ENCODE data around the gene SCD5. TPM values are rescaled to one million over a fixed set of nuclear protein-coding genes. Genes with fewer than 3 reads are reported as not detected.

Gene SCD5
- polyA plus RNA-seq, 4 donors = 0.45 to 73.0 (median 5.3) TPM

GRCh38 chr4:82773057-82773456 lies 25.5 kb downstream of the SCD5 start:
- Histone ChIP-seq H3K36me3 (ENCODE audit: control insufficient read depth in 3 of 3, insufficient read depth in 2 of 3, low read depth in 1 of 3, low read length in 3 of 3) (peaks cover 0 to 16% (median 0%) of the 10 kb centered on the region in 3 donors), H3K27me3 (ENCODE audit: control insufficient read depth in 3 of 3, insufficient read depth in 3 of 3, low read length in 3 of 3) (no peaks in the 10 kb centered on the region)

GRCh38 chr4:82770607-82771006 lies 28.0 kb downstream of the SCD5 start:
- DNase-seq (no peak), FAIRE-seq (no peak)
- H3K27me3 ChIP-seq (ENCODE audit: control insufficient read depth in 3 of 3, insufficient read depth in 3 of 3, low read length in 3 of 3) = no peaks in the 10 kb centered on the region
- peaks cover 0 to 15% (median 0%) of the 10 kb centered on the region in 3 donors for H3K36me3 ChIP-seq (ENCODE audit: control insufficient read depth in 3 of 3, insufficient read depth in 2 of 3, low read depth in 1 of 3, low read length in 3 of 3)
- no peak overlapping the region for H3K4me3 ChIP-seq (ENCODE audit: low read depth in 1 of 3, low read length in 3 of 3)
- H3K9me3 ChIP-seq (ENCODE audit: control insufficient read depth in 2 of 2, insufficient read depth in 1 of 2, low read depth in 1 of 2, low read length in 1 of 2) = peaks cover 0 to 10% of the 10 kb centered on the region in 2 donors
- no peak overlapping the region for H3K27ac ChIP-seq (ENCODE audit: low read depth in 1 of 3, low read length in 2 of 3)
- 72 to 77% (median 76%) methylated on average over 3 of the region's 3 CpGs for WGBS, 3 donors
- peaks cover 0 to 5% (median 0%) of the 10 kb centered on the region in 3 donors for H3K4me1 ChIP-seq (ENCODE audit: control insufficient read depth in 3 of 3, insufficient read depth in 2 of 3, low read depth in 1 of 3, low read length in 2 of 3)

More at GRCh38 chr4:82773057-82773456, 25.5 kb downstream of the SCD5 start:
- Histone ChIP-seq H3K9me3 (ENCODE audit: control insufficient read depth in 2 of 2, insufficient read depth in 1 of 2, low read depth in 1 of 2, low read length in 1 of 2) (no peaks in the 10 kb centered on the region), H3K4me3 (ENCODE audit: low read depth in 1 of 3, low read length in 3 of 3) (no peak overlapping the region), H3K4me1 (ENCODE audit: control insufficient read depth in 3 of 3, insufficient read depth in 2 of 3, low read depth in 1 of 3, low read length in 2 of 3) (peaks cover 0 to 13% (median 0%) of the 10 kb centered on the region in 3 donors), H3K27ac (ENCODE audit: low read depth in 1 of 3, low read length in 2 of 3) (no peak overlapping the region)
- DNase-seq = no peak
- 72 to 77% (median 73%) methylated on average over 4 of the region's 4 CpGs for WGBS, 3 donors
- FAIRE-seq = no peak

GRCh38 chr4:82765134-82765533 lies 33.5 kb downstream of the SCD5 start:
- FAIRE-seq (no peak), DNase-seq (no peak)
- H3K27ac ChIP-seq (ENCODE audit: low read depth in 1 of 3, low read length in 2 of 3) = no peak overlapping the region
- H3K4me3 ChIP-seq (ENCODE audit: low read depth in 1 of 3, low read length in 3 of 3) = no peak overlapping the region
- H3K36me3 ChIP-seq (ENCODE audit: control insufficient read depth in 3 of 3, insufficient read depth in 2 of 3, low read depth in 1 of 3, low read length in 3 of 3) = peaks cover 0 to 2% (median 0%) of the 10 kb centered on the region in 3 donors
- peaks cover 0 to 16% of the 10 kb centered on the region in 2 donors for H3K9me3 ChIP-seq (ENCODE audit: control insufficient read depth in 2 of 2, insufficient read depth in 1 of 2, low read depth in 1 of 2, low read length in 1 of 2)
- no peaks in the 10 kb centered on the region for H3K27me3 ChIP-seq (ENCODE audit: control insufficient read depth in 3 of 3, insufficient read depth in 3 of 3, low read length in 3 of 3)
- H3K4me1 ChIP-seq (ENCODE audit: control insufficient read depth in 3 of 3, insufficient read depth in 2 of 3, low read depth in 1 of 3, low read length in 2 of 3) = no peaks in the 10 kb centered on the region

GRCh38 chr4:82761229-82761628 lies 37.4 kb downstream of the SCD5 start:
- H3K36me3 ChIP-seq (ENCODE audit: control insufficient read depth in 3 of 3, insufficient read depth in 2 of 3, low read depth in 1 of 3, low read length in 3 of 3) = peaks cover 0 to 11% (median 0%) of the 10 kb centered on the region in 3 donors
- no peak for DNase-seq
- H3K27ac ChIP-seq (ENCODE audit: low read depth in 1 of 3, low read length in 2 of 3) = no peak overlapping the region
- H3K9me3 ChIP-seq (ENCODE audit: control insufficient read depth in 2 of 2, insufficient read depth in 1 of 2, low read depth in 1 of 2, low read length in 1 of 2) = peaks cover 0 to 15% of the 10 kb centered on the region in 2 donors
- FAIRE-seq = no peak
- no peak overlapping the region for H3K4me3 ChIP-seq (ENCODE audit: low read depth in 1 of 3, low read length in 3 of 3)
- H3K4me1 ChIP-seq (ENCODE audit: control insufficient read depth in 3 of 3, insufficient read depth in 2 of 3, low read depth in 1 of 3, low read length in 2 of 3) = peaks cover 0 to 4% (median 0%) of the 10 kb centered on the region in 3 donors
- WGBS, 3 donors = 37 to 48% (median 44%) methylated on average over 3 of the region's 3 CpGs
- H3K27me3 ChIP-seq (ENCODE audit: control insufficient read depth in 3 of 3, insufficient read depth in 3 of 3, low read length in 3 of 3) = no peaks in the 10 kb centered on the region

- Histone ChIP-seq H3K9me3 (ENCODE audit: control insufficient read depth in 2 of 2, insufficient read depth in 1 of 2, low read depth in 1 of 2, low read length in 1 of 2) (peaks cover 0 to 7% of the 10 kb centered on the region in 2 donors), H3K27me3 (ENCODE audit: control insufficient read depth in 3 of 3, insufficient read depth in 3 of 3, low read length in 3 of 3) (no peaks in the 10 kb centered on the region), H3K4me3 (ENCODE audit: low read depth in 1 of 3, low read length in 3 of 3) (no peak overlapping the region), H3K4me1 (ENCODE audit: control insufficient read depth in 3 of 3, insufficient read depth in 2 of 3, low read depth in 1 of 3, low read length in 2 of 3) (peaks cover 0 to 12% (median 0%) of the 10 kb centered on the region in 3 donors), H3K27ac (ENCODE audit: low read depth in 1 of 3, low read length in 2 of 3) (no peak overlapping the region), H3K36me3 (ENCODE audit: control insufficient read depth in 3 of 3, insufficient read depth in 2 of 3, low read depth in 1 of 3, low read length in 3 of 3) (peaks cover 0 to 11% (median 0%) of the 10 kb centered on the region in 3 donors)
- FAIRE-seq = no peak
- DNase-seq = no peak
- 83 to 90% (median 88%) methylated on average over 31 of the region's 31 CpGs for WGBS, 3 donors
These were observed 39.6 kb downstream of the SCD5 start for GRCh38 chr4:82758701-82759685.

- no peak overlapping the region for H3K4me3 ChIP-seq (ENCODE audit: low read depth in 1 of 3, low read length in 3 of 3)
- peaks cover 0 to 9% (median 0%) of the 10 kb centered on the region in 3 donors for H3K36me3 ChIP-seq (ENCODE audit: control insufficient read depth in 3 of 3, insufficient read depth in 2 of 3, low read depth in 1 of 3, low read length in 3 of 3)
- FAIRE-seq (no peak), DNase-seq (no peak)
- peaks cover 0 to 7% of the 10 kb centered on the region in 2 donors for H3K9me3 ChIP-seq (ENCODE audit: control insufficient read depth in 2 of 2, insufficient read depth in 1 of 2, low read depth in 1 of 2, low read length in 1 of 2)
- H3K4me1 ChIP-seq (ENCODE audit: control insufficient read depth in 3 of 3, insufficient read depth in 2 of 3, low read depth in 1 of 3, low read length in 2 of 3) = peaks cover 0 to 23% (median 0%) of the 10 kb centered on the region in 3 donors
- WGBS, 3 donors = 89 to 93% (median 92%) methylated on average over 4 of the region's 4 CpGs
- H3K27ac ChIP-seq (ENCODE audit: low read depth in 1 of 3, low read length in 2 of 3) = no peak overlapping the region
- H3K27me3 ChIP-seq (ENCODE audit: control insufficient read depth in 3 of 3, insufficient read depth in 3 of 3, low read length in 3 of 3) = no peaks in the 10 kb centered on the region
These were observed 42.5 kb downstream of the SCD5 start for GRCh38 chr4:82756061-82756460.

- Histone ChIP-seq H3K27me3 (ENCODE audit: control insufficient read depth in 3 of 3, insufficient read depth in 3 of 3, low read length in 3 of 3) (no peaks in the 10 kb centered on the region), H3K36me3 (ENCODE audit: control insufficient read depth in 3 of 3, insufficient read depth in 2 of 3, low read depth in 1 of 3, low read length in 3 of 3) (peaks cover 0 to 9% (median 0%) of the 10 kb centered on the region in 3 donors), H3K9me3 (ENCODE audit: control insufficient read depth in 2 of 2, insufficient read depth in 1 of 2, low read depth in 1 of 2, low read length in 1 of 2) (peaks cover 0 to 7% of the 10 kb centered on the region in 2 donors), H3K4me1 (ENCODE audit: control insufficient read depth in 3 of 3, insufficient read depth in 2 of 3, low read depth in 1 of 3, low read length in 2 of 3) (peaks cover 0 to 23% (median 0%) of the 10 kb centered on the region in 3 donors), H3K27ac (ENCODE audit: low read depth in 1 of 3, low read length in 2 of 3) (no peak overlapping the region), H3K4me3 (ENCODE audit: low read depth in 1 of 3, low read length in 3 of 3) (no peak overlapping the region)
- FAIRE-seq = no peak
- 94 to 95% (median 94%) methylated on average over 2 of the region's 2 CpGs for WGBS, 3 donors
- DNase-seq = no peak
These were observed 42.9 kb downstream of the SCD5 start for GRCh38 chr4:82755650-82756049.

GRCh38 chr4:82754513-82755165 lies 44.0 kb downstream of the SCD5 start:
- H3K9me3 ChIP-seq (ENCODE audit: control insufficient read depth in 2 of 2, insufficient read depth in 1 of 2, low read depth in 1 of 2, low read length in 1 of 2) = peaks cover 0 to 7% of the 10 kb centered on the region in 2 donors
- H3K36me3 ChIP-seq (ENCODE audit: control insufficient read depth in 3 of 3, insufficient read depth in 2 of 3, low read depth in 1 of 3, low read length in 3 of 3) = peaks cover 0 to 9% (median 0%) of the 10 kb centered on the region in 3 donors
- 76 to 82% (median 79%) methylated on average over 6 of the region's 6 CpGs for WGBS, 3 donors
- H3K4me3 ChIP-seq (ENCODE audit: low read depth in 1 of 3, low read length in 3 of 3) = no peak overlapping the region
- H3K27me3 ChIP-seq (ENCODE audit: control insufficient read depth in 3 of 3, insufficient read depth in 3 of 3, low read length in 3 of 3) = no peaks in the 10 kb centered on the region
- H3K4me1 ChIP-seq (ENCODE audit: control insufficient read depth in 3 of 3, insufficient read depth in 2 of 3, low read depth in 1 of 3, low read length in 2 of 3) = peaks cover 0 to 23% (median 0%) of the 10 kb centered on the region in 3 donors
- FAIRE-seq = no peak
- no peak overlapping the region for H3K27ac ChIP-seq (ENCODE audit: low read depth in 1 of 3, low read length in 2 of 3)
- DNase-seq = no peak

Measured in small intestine (tissue), 7 donors.